ENCODE data around the gene VRK1.

VRK1 gene

GRCh38 chr14:96832351-96832750 lies 35.2 kb downstream of the VRK1 start:
- Histone ChIP-seq H2BK5ac (ENCODE audit: low read depth, low read length, poor library complexity) (no peak overlapping the region), H4K91ac (ENCODE audit: low read depth, low read length) (no peak overlapping the region), H3K18ac (ENCODE audit: low read length) (no peak overlapping the region), H3K9me3 (ENCODE audit: insufficient read depth, low read depth, low read length) (no peaks in the 10 kb centered on the region), H3K79me2 (ENCODE audit: control insufficient read depth, insufficient read depth, low read length, poor library complexity) (peaks cover 2% of the 10 kb centered on the region), H4K8ac (ENCODE audit: low read depth, low read length) (no peak overlapping the region), H2AK5ac (ENCODE audit: low read length) (no peak overlapping the region), H3K36me3 (ENCODE audit: control insufficient read depth in 1 of 2, insufficient read depth in 2 of 2, low read length in 2 of 2) (no peaks in the 10 kb centered on the region), H4K12ac (ENCODE audit: low read depth, low read length) (no peak overlapping the region), H3K4me1 (ENCODE audit: control insufficient read depth in 1 of 2, insufficient read depth in 2 of 2, low read length in 2 of 2) (no peaks in the 10 kb centered on the region), H3K14ac (ENCODE audit: low read length) (no peak overlapping the region), H3K23ac (ENCODE audit: low read length) (no peak overlapping the region), H3K9ac (ENCODE audit: low read length) (no peak overlapping the region), H3K27me3 (ENCODE audit: insufficient read depth, low read length) (no peaks in the 10 kb centered on the region), H3K4me2 (ENCODE audit: low read length) (no peak overlapping the region), H3K27ac (ENCODE audit: low read depth, low read length) (no peak overlapping the region), H3K4me3 (ENCODE audit: low read depth, low read length) (no peak overlapping the region), H2BK120ac (ENCODE audit: insufficient read depth, low read length, poor library complexity) (no peak overlapping the region), H2AFZ (ENCODE audit: insufficient read depth, low read length, poor library complexity) (no peak overlapping the region), H2BK12ac (ENCODE audit: low read length) (no peak overlapping the region), H3K79me1 (ENCODE audit: low read length) (no peaks in the 10 kb centered on the region), H3K4ac (ENCODE audit: low read depth, low read length) (no peak overlapping the region)
- no CpG with 5 or more reads among the region's 2 CpGs for WGBS (ENCODE audit: extremely low coverage, insufficient coverage, insufficient read length)
- DNase-seq = no peak

- Histone ChIP-seq H3K9me3 (ENCODE audit: insufficient read depth, low read depth, low read length) (no peaks in the 10 kb centered on the region), H4K91ac (ENCODE audit: low read depth, low read length) (no peak overlapping the region), H3K4me2 (ENCODE audit: low read length) (no peak overlapping the region), H3K27me3 (ENCODE audit: insufficient read depth, low read length) (no peaks in the 10 kb centered on the region), H3K4me3 (ENCODE audit: low read depth, low read length) (no peak overlapping the region), H3K79me2 (ENCODE audit: control insufficient read depth, insufficient read depth, low read length, poor library complexity) (no peaks in the 10 kb centered on the region), H2AK5ac (ENCODE audit: low read length) (no peak overlapping the region), H3K18ac (ENCODE audit: low read length) (no peak overlapping the region), H2BK120ac (ENCODE audit: insufficient read depth, low read length, poor library complexity) (no peak overlapping the region), H4K12ac (ENCODE audit: low read depth, low read length) (no peak overlapping the region), H4K8ac (ENCODE audit: low read depth, low read length) (no peak overlapping the region), H2AFZ (ENCODE audit: insufficient read depth, low read length, poor library complexity) (no peak overlapping the region), H2BK12ac (ENCODE audit: low read length) (no peak overlapping the region), H3K9ac (ENCODE audit: low read length) (no peak overlapping the region), H3K4me1 (ENCODE audit: control insufficient read depth in 1 of 2, insufficient read depth in 2 of 2, low read length in 2 of 2) (no peaks in the 10 kb centered on the region), H3K4ac (ENCODE audit: low read depth, low read length) (no peak overlapping the region), H3K36me3 (ENCODE audit: control insufficient read depth in 1 of 2, insufficient read depth in 2 of 2, low read length in 2 of 2) (peaks cover 2 to 3% of the 10 kb centered on the region in 2 experiments), H3K23ac (ENCODE audit: low read length) (no peak overlapping the region), H3K14ac (ENCODE audit: low read length) (no peak overlapping the region), H3K79me1 (ENCODE audit: low read length) (no peaks in the 10 kb centered on the region), H2BK5ac (ENCODE audit: low read depth, low read length, poor library complexity) (no peak overlapping the region), H3K27ac (ENCODE audit: low read depth, low read length) (no peak overlapping the region)
- WGBS (ENCODE audit: extremely low coverage, insufficient coverage, insufficient read length) = no CpG with 5 or more reads among the region's 4 CpGs
- no peak for DNase-seq
Observed at GRCh38 chr14:96838449-96838848, 41.3 kb downstream of the VRK1 start.

GRCh38 chr14:96839251-96839650 lies 42.1 kb downstream of the VRK1 start:
- no peaks in the 10 kb centered on the region for H3K79me1 ChIP-seq (ENCODE audit: low read length)
- no peak overlapping the region for H2AFZ ChIP-seq (ENCODE audit: insufficient read depth, low read length, poor library complexity)
- H3K27ac ChIP-seq (ENCODE audit: low read depth, low read length) = no peak overlapping the region
- H3K18ac ChIP-seq (ENCODE audit: low read length) = no peak overlapping the region
- H3K9ac ChIP-seq (ENCODE audit: low read length) = no peak overlapping the region
- no peak overlapping the region for H3K4me2 ChIP-seq (ENCODE audit: low read length)
- no peak overlapping the region for H4K12ac ChIP-seq (ENCODE audit: low read depth, low read length)
- no peak overlapping the region for H3K14ac ChIP-seq (ENCODE audit: low read length)
- H3K9me3 ChIP-seq (ENCODE audit: insufficient read depth, low read depth, low read length) = no peaks in the 10 kb centered on the region
- no peak overlapping the region for H4K91ac ChIP-seq (ENCODE audit: low read depth, low read length)
- no peaks in the 10 kb centered on the region for H3K79me2 ChIP-seq (ENCODE audit: control insufficient read depth, insufficient read depth, low read length, poor library complexity)
- H3K27me3 ChIP-seq (ENCODE audit: insufficient read depth, low read length) = no peaks in the 10 kb centered on the region
- no peak overlapping the region for H2BK12ac ChIP-seq (ENCODE audit: low read length)
- no peak overlapping the region for H3K23ac ChIP-seq (ENCODE audit: low read length)
- H3K36me3 ChIP-seq (ENCODE audit: control insufficient read depth in 1 of 2, insufficient read depth in 2 of 2, low read length in 2 of 2) = peaks cover 2 to 3% of the 10 kb centered on the region in 2 experiments
- no peak overlapping the region for H2AK5ac ChIP-seq (ENCODE audit: low read length)
- no peaks in the 10 kb centered on the region for H3K4me1 ChIP-seq (ENCODE audit: control insufficient read depth in 1 of 2, insufficient read depth in 2 of 2, low read length in 2 of 2)
- no peak overlapping the region for H4K8ac ChIP-seq (ENCODE audit: low read depth, low read length)
- no peak for DNase-seq
- no peak overlapping the region for H3K4me3 ChIP-seq (ENCODE audit: low read depth, low read length)
- no peak overlapping the region for H2BK120ac ChIP-seq (ENCODE audit: insufficient read depth, low read length, poor library complexity)
- H3K4ac ChIP-seq (ENCODE audit: low read depth, low read length) = no peak overlapping the region
- WGBS (ENCODE audit: extremely low coverage, insufficient coverage, insufficient read length) = no CpG with 5 or more reads among the region's 2 CpGs
- H2BK5ac ChIP-seq (ENCODE audit: low read depth, low read length, poor library complexity) = no peak overlapping the region

- Histone ChIP-seq H3K36me3 (ENCODE audit: control insufficient read depth in 1 of 2, insufficient read depth in 2 of 2, low read length in 2 of 2) (peaks cover 2 to 5% of the 10 kb centered on the region in 2 experiments), H2BK12ac (ENCODE audit: low read length) (no peak overlapping the region), H4K91ac (ENCODE audit: low read depth, low read length) (no peak overlapping the region), H3K14ac (ENCODE audit: low read length) (no peak overlapping the region), H3K4me1 (ENCODE audit: control insufficient read depth in 1 of 2, insufficient read depth in 2 of 2, low read length in 2 of 2) (no peaks in the 10 kb centered on the region), H3K27ac (ENCODE audit: low read depth, low read length) (no peak overlapping the region), H3K23ac (ENCODE audit: low read length) (no peak overlapping the region), H3K9me3 (ENCODE audit: insufficient read depth, low read depth, low read length) (no peaks in the 10 kb centered on the region), H3K79me1 (ENCODE audit: low read length) (no peaks in the 10 kb centered on the region), H4K8ac (ENCODE audit: low read depth, low read length) (no peak overlapping the region), H2BK5ac (ENCODE audit: low read depth, low read length, poor library complexity) (no peak overlapping the region), H3K4ac (ENCODE audit: low read depth, low read length) (no peak overlapping the region), H3K27me3 (ENCODE audit: insufficient read depth, low read length) (no peaks in the 10 kb centered on the region), H3K18ac (ENCODE audit: low read length) (no peak overlapping the region), H4K12ac (ENCODE audit: low read depth, low read length) (no peak overlapping the region), H3K4me3 (ENCODE audit: low read depth, low read length) (no peak overlapping the region), H3K9ac (ENCODE audit: low read length) (no peak overlapping the region), H3K4me2 (ENCODE audit: low read length) (no peak overlapping the region), H2AK5ac (ENCODE audit: low read length) (no peak overlapping the region), H2AFZ (ENCODE audit: insufficient read depth, low read length, poor library complexity) (no peak overlapping the region), H3K79me2 (ENCODE audit: control insufficient read depth, insufficient read depth, low read length, poor library complexity) (no peaks in the 10 kb centered on the region), H2BK120ac (ENCODE audit: insufficient read depth, low read length, poor library complexity) (no peak overlapping the region)
- DNase-seq = no peak
Observed at GRCh38 chr14:96843137-96843536, 46.0 kb downstream of the VRK1 start.
